ENCODE results near the gene ABCF2. TPM values are rescaled to one million over a fixed set of nuclear protein-coding genes. Genes with fewer than 3 reads are reported as not detected.

Gene ABCF2
- total RNA-seq, 4 donors from 2014 or later = 10.0 to 30.8 (median 27.8) TPM

- Histone ChIP-seq H3K36me3 (no peaks in the 10 kb centered on the region), H3K27ac (no peak overlapping the region), H3K4me3 (no peak overlapping the region), H3K9me3 (no peaks in the 10 kb centered on the region), H3K4me1 (peaks cover 0 to 4% (median 0%) of the 10 kb centered on the region in 4 donors), H3K27me3 (peaks cover 24% of the 10 kb centered on the region)
- TF ChIP-seq POLR2AphosphoS5 (IDR thresholded peaks at IDR 0.05) = no peak
- no peak for TF ChIP-seq POLR2A (IDR thresholded peaks at IDR 0.05)
- TF ChIP-seq, protein P1, sequence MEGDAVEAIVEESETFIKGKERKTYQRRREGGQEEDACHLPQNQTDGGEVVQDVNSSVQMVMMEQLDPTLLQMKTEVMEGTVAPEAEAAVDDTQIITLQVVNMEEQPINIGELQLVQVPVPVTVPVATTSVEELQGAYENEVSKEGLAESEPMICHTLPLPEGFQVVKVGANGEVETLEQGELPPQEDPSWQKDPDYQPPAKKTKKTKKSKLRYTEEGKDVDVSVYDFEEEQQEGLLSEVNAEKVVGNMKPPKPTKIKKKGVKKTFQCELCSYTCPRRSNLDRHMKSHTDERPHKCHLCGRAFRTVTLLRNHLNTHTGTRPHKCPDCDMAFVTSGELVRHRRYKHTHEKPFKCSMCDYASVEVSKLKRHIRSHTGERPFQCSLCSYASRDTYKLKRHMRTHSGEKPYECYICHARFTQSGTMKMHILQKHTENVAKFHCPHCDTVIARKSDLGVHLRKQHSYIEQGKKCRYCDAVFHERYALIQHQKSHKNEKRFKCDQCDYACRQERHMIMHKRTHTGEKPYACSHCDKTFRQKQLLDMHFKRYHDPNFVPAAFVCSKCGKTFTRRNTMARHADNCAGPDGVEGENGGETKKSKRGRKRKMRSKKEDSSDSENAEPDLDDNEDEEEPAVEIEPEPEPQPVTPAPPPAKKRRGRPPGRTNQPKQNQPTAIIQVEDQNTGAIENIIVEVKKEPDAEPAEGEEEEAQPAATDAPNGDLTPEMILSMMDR (IDR thresholded peaks at IDR 0.05) = no peak
- TF ChIP-seq EP300 (IDR thresholded peaks at IDR 0.05; ENCODE audit: low read depth) = no peak
- in situ Hi-C loops (cut with MboI; ENCODE audit: low pct_ligation_motif_present in 1 of 4, low pct_unique_long_range_greater_than_20kb in 1 of 4, low sequenced_read_pairs in 3 of 4) = no loop called here
- 80 to 100% methylated on average over 2 to 3 of the region's 3 CpGs for WGBS, 2 donors (ENCODE audit: low coverage in 1 of 2)
- intact Hi-C loops (cut with DNase I; ENCODE audit: low total_unique reads) = no loop called here
- no peak for DNase-seq
Measured at GRCh38 chr7:151201344-151201743, 25.7 kb downstream of the ABCF2 start.

DNA sequence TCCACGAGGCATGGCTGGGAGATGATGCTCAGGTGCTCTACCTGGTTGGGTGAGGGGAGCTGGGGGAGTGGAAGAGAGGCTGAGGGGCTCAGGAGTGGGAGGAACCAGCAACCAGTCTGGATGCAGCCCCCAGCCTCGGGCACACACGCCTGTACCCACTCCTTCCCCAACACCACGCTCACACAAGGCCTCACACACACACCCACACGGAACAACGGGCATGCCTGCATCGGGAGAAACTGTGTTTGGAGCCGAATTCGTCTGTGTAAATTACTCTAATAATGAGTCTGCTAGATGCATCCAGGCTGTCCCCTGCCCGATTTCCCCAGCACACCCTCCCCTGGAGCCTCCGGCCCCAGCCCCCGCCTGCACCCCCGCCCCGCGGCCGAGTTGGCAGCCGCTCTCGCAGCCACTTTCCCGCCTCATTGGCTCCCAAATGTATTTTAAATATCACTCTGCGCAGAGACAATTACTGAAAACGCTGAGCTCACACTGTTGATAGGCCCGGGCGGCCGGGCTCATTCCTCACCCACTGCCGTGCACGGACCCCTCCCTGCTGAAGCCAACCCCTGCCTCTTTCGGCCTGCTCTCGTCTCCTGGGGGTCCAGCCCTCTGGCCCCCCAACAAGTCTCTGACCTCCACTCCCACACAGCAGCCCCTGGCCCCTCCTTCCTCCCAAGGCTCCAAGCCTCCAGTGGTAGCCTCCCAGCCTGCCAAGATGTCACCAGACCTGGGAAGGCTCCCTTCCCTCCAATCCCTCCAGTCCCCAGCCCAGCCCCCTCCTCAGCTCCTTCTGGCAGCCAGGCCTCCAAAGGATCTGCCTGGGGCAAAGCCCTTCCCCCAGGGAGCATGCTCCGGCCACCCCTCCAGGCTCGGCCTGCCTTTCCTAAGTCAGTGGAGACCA lies 27.8 kb downstream of the ABCF2 start:
- peaks cover 13% of the 10 kb centered on the region for H3K27me3 ChIP-seq
- WGBS, 2 donors (ENCODE audit: low coverage in 1 of 2) = 40 to 68% methylated on average over 3 to 30 of the region's 30 CpGs
- peaks cover 0 to 4% (median 0%) of the 10 kb centered on the region in 4 donors for H3K4me1 ChIP-seq
- H3K4me3 ChIP-seq = no peak overlapping the region
- no peak for DNase-seq
- in situ Hi-C loops (cut with MboI; ENCODE audit: low pct_ligation_motif_present in 1 of 4, low pct_unique_long_range_greater_than_20kb in 1 of 4, low sequenced_read_pairs in 3 of 4) = no loop called here
- no peak overlapping the region for H3K27ac ChIP-seq
- intact Hi-C loops (cut with DNase I; ENCODE audit: low total_unique reads) = no loop called here
- H3K36me3 ChIP-seq = no peaks in the 10 kb centered on the region
- no peaks in the 10 kb centered on the region for H3K9me3 ChIP-seq
- TF ChIP-seq, protein P1 (IDR thresholded peaks at IDR 0.05) = no peak
- TF ChIP-seq POLR2AphosphoS5 (IDR thresholded peaks at IDR 0.05) = no peak
- TF ChIP-seq EP300 (IDR thresholded peaks at IDR 0.05; ENCODE audit: low read depth) = no peak
- TF ChIP-seq POLR2A (IDR thresholded peaks at IDR 0.05) = no peak

DNA sequence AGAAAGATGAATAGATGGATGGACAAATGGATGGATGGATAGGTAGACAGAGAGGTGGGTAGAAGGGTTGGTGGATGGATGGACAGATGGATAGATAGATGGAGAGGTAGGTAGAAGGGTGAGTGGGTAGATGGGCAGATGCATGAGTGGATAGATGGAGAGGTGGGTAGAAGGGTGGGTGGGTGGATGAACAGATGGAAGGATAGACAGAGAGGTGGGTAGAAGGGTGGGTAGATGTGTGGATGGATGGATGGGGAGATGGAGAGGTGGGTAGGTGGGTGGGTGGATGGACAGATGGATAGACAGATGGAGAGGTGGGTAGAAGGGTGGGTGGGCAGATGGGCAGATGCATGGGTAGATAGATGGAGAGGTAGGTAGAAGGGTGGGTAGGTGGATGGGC lies 29.1 kb downstream of the ABCF2 start:
- no peak for DNase-seq
- intact Hi-C loops (cut with DNase I; ENCODE audit: low total_unique reads) = no loop called here
- H3K4me1 ChIP-seq = peaks cover 0 to 4% (median 0%) of the 10 kb centered on the region in 4 donors
- H3K4me3 ChIP-seq = no peak overlapping the region
- in situ Hi-C loops (cut with MboI; ENCODE audit: low pct_ligation_motif_present in 1 of 4, low pct_unique_long_range_greater_than_20kb in 1 of 4, low sequenced_read_pairs in 3 of 4) = no loop called here
- no peak overlapping the region for H3K27ac ChIP-seq
- TF ChIP-seq POLR2A (IDR thresholded peaks at IDR 0.05) (no peak), EP300 (IDR thresholded peaks at IDR 0.05; ENCODE audit: low read depth) (no peak), POLR2AphosphoS5 (IDR thresholded peaks at IDR 0.05) (no peak)
- TF ChIP-seq, protein P1 (IDR thresholded peaks at IDR 0.05) = no peak
- peaks cover 4% of the 10 kb centered on the region for H3K27me3 ChIP-seq
- H3K36me3 ChIP-seq = no peaks in the 10 kb centered on the region
- H3K9me3 ChIP-seq = no peaks in the 10 kb centered on the region

DNA sequence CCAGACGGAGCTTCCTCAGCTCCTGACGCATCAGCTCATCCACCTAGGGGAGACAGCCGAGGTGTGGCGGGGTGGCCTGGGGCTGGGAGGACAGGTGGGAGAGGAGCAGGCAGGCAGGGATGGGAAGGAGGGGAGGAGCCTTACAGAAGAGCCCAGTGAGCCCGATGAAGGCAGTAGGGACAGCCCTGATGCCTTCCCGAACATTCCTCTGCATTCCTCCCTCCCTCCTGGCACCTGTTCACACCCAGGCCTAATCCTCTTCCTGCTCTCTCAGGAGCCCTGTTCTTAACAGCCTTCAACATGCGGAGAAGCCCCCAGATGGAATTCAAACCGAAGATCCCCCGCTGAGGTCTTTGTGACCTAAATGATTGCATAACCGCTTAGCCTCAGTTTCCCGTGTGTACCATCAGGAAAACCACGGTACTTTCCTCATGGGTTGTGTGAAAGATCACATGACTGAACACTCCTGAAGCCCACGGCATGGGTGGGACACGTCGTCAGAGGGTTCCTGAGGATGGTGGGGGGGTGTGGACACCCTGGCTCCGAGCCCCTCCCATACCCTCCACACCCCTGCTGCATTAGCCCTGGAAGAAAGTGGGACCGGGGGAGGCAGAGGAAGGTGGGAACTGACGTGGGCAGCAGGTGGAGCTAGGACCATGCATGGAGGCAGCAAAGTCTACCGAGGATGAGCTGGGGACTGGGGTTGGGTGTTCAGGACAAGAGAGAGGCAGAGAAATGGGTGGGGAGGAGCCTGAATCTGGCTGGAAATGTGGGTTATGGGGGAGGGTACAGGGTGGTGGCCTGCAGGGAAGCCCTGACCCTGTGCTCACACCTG lies 31.2 kb downstream of the ABCF2 start:
- Histone ChIP-seq H3K9me3 (no peaks in the 10 kb centered on the region), H3K27me3 (peaks cover 4% of the 10 kb centered on the region), H3K27ac (no peak overlapping the region), H3K36me3 (no peaks in the 10 kb centered on the region), H3K4me1 (peaks cover 0 to 4% (median 0%) of the 10 kb centered on the region in 4 donors), H3K4me3 (no peak overlapping the region)
- in situ Hi-C loops (cut with MboI; ENCODE audit: low pct_ligation_motif_present in 1 of 4, low pct_unique_long_range_greater_than_20kb in 1 of 4, low sequenced_read_pairs in 3 of 4) (no loop called here), intact Hi-C loops (cut with DNase I; ENCODE audit: low total_unique reads) (no loop called here)
- no peak for DNase-seq
- TF ChIP-seq POLR2A (IDR thresholded peaks at IDR 0.05) (no peak), EP300 (IDR thresholded peaks at IDR 0.05; ENCODE audit: low read depth) (no peak), POLR2AphosphoS5 (IDR thresholded peaks at IDR 0.05) (no peak)
- TF ChIP-seq, protein P1 (IDR thresholded peaks at IDR 0.05) = no peak
- WGBS, 2 donors (ENCODE audit: low coverage in 1 of 2) = 41 to 54% methylated on average over 8 to 19 of the region's 19 CpGs
